Caki2 (cell line): Measurements from ENCODE around the gene EIF3CL. TPM values are rescaled to one million over a fixed set of nuclear protein-coding genes. Genes with fewer than 3 reads are reported as not detected.
"Not testable (repeated sequence)": the region's sequence is repeated elsewhere in the genome, so short reads cannot be mapped to it uniquely, and the experiment has no call there.

Source experiments
- DNase-seq: peaks from one replicate; pipeline ENCODE4 v3.0.0-alpha.2; 2015; ENCODE audit warnings: low read depth
- in situ Hi-C: cut with HindIII; loops from 2 replicates; pipeline ENCODE4 v1.10.0; 2016; ENCODE audit warnings: low sequenced_read_pairs, low pct_unique_long_range_greater_than_20kb, mixed read lengths
- total RNA-seq: library from RNA; depleted of rRNA; stranded (reverse); fragments of >200 nt; shearing (Covaris generic); gene quantifications from 2 replicates; pipeline ENCODE4 v1.2.3, GENCODE V29; 2014; ENCODE audit warnings: low replicate concordance; rRNA removed

The EIF3CL gene
- total RNA-seq, result 86.7 and 122 TPM in 2 replicates

- in situ Hi-C loops, DNase-seq: not testable (repeated sequence)
Observed at GRCh38 chr16:28403220-28404072, at the start of gene EIF3CL. Gene EIF3CL, minus strand, starts transcription at chr16:28403841. Its CDS starts 223 bp downstream, at chr16:28403618.

GRCh38 chr16:28447081-28447480 is 43.4 kb upstream of the EIF3CL start:
- DNase-seq, in situ Hi-C loops: not testable (repeated sequence)

GRCh38 chr16:28446388-28446787 is 42.7 kb upstream of the EIF3CL start:
- DNase-seq, in situ Hi-C loops: not testable (repeated sequence)

GRCh38 chr16:28443943-28444342 is 40.3 kb upstream of the EIF3CL start:
- DNase-seq, in situ Hi-C loops: not testable (repeated sequence)

- DNase-seq, in situ Hi-C loops: not testable (repeated sequence)
Observed at GRCh38 chr16:28438899-28439298, 35.3 kb upstream of the EIF3CL start.

- in situ Hi-C loops, DNase-seq: not testable (repeated sequence)
Observed at GRCh38 chr16:28435340-28435739, 31.7 kb upstream of the EIF3CL start.

GRCh38 chr16:28426060-28426680 is 22.5 kb upstream of the EIF3CL start:
- in situ Hi-C loops, result not testable (repeated sequence)

GRCh38 chr16:28421071-28421750 is 17.6 kb upstream of the EIF3CL start:
- in situ Hi-C loops, DNase-seq: not testable (repeated sequence)

More at GRCh38 chr16:28426060-28426680, 22.5 kb upstream of the EIF3CL start:
- DNase-seq, result not testable (repeated sequence)

GRCh38 chr16:28417033-28417432 is 13.4 kb upstream of the EIF3CL start:
- in situ Hi-C loops, DNase-seq: not testable (repeated sequence)

- in situ Hi-C loops, result not testable (repeated sequence)
Observed at GRCh38 chr16:28414530-28414929, 10.9 kb upstream of the EIF3CL start.

GRCh38 chr16:28413585-28413984 is 9.9 kb upstream of the EIF3CL start:
- DNase-seq, in situ Hi-C loops: not testable (repeated sequence)

More at GRCh38 chr16:28414530-28414929, 10.9 kb upstream of the EIF3CL start:
- not testable (repeated sequence) for DNase-seq

GRCh38 chr16:28392054-28392453 is 11.6 kb downstream of the EIF3CL start:
- DNase-seq, in situ Hi-C loops: not testable (repeated sequence)

- DNase-seq, in situ Hi-C loops: not testable (repeated sequence)
Observed at GRCh38 chr16:28382177-28382867, 21.3 kb downstream of the EIF3CL start.

GRCh38 chr16:28377822-28378221 is 25.8 kb downstream of the EIF3CL start:
- in situ Hi-C loops, DNase-seq: not testable (repeated sequence)

GRCh38 chr16:28377108-28377625 is 26.5 kb downstream of the EIF3CL start:
- in situ Hi-C loops, DNase-seq: not testable (repeated sequence)

GRCh38 chr16:28375115-28375514 is 28.5 kb downstream of the EIF3CL start:
- DNase-seq, in situ Hi-C loops: not testable (repeated sequence)

GRCh38 chr16:28374281-28374680 is 29.4 kb downstream of the EIF3CL start:
- in situ Hi-C loops, DNase-seq: not testable (repeated sequence)

- in situ Hi-C loops, DNase-seq: not testable (repeated sequence)
Observed at GRCh38 chr16:28367926-28368325, 35.7 kb downstream of the EIF3CL start.
